ENCODE results near the gene AOAH.

Gene AOAH

DNA sequence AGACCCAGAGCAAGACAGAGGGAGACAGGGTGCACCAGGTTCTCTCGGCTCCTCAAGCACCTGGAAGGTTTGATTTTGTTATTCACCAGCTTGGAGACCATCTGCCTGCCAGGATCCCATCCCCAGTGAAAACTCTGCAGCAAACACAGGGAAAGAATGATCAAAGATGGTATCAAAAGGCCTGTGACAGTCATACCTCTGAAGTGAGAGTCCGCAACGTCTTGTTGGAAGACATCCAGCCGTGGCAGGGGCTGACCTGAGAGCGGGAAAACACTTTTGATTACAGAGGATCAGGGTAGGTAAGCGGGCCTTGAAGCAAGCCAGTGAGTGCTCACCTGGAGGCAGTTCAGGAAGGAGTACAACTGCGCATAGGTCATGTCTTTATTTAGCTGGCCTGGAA lies 192.3 kb downstream of the AOAH start:
- TF ChIP-seq, protein P1, sequence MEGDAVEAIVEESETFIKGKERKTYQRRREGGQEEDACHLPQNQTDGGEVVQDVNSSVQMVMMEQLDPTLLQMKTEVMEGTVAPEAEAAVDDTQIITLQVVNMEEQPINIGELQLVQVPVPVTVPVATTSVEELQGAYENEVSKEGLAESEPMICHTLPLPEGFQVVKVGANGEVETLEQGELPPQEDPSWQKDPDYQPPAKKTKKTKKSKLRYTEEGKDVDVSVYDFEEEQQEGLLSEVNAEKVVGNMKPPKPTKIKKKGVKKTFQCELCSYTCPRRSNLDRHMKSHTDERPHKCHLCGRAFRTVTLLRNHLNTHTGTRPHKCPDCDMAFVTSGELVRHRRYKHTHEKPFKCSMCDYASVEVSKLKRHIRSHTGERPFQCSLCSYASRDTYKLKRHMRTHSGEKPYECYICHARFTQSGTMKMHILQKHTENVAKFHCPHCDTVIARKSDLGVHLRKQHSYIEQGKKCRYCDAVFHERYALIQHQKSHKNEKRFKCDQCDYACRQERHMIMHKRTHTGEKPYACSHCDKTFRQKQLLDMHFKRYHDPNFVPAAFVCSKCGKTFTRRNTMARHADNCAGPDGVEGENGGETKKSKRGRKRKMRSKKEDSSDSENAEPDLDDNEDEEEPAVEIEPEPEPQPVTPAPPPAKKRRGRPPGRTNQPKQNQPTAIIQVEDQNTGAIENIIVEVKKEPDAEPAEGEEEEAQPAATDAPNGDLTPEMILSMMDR (conservative IDR thresholded peaks at IDR 0.05; ENCODE audit: control insufficient read depth, insufficient read depth, low read depth, low read length), result no peak
- no peak overlapping the region for H3K4me3 ChIP-seq (ENCODE audit: control insufficient read depth, low read depth, low read length)
- no peak for DNase-seq (ENCODE audit: low read depth)

DNA sequence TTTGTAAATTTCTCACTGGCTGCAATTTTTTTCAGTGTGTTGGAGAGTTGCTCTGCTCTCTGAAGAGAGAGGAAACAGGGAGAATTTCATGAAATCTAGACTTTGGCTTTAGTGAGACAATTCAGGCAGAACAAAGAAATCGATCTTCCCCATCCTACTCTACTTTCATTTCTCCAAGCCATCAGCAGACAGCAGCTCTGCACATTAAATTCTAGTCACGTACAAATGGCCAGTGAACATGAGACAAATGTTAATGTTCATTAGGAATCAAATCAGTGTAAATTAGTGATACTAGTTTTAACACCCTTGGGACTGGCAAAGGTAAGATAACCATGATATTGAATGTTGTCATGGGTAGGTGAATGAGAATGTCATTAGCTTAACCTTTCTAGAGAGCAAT lies 193.8 kb downstream of the AOAH start:
- H3K4me3 ChIP-seq (ENCODE audit: control insufficient read depth, low read depth, low read length), result no peak overlapping the region
- DNase-seq (ENCODE audit: low read depth), result no peak
- TF ChIP-seq, protein P1 (conservative IDR thresholded peaks at IDR 0.05; ENCODE audit: control insufficient read depth, insufficient read depth, low read depth, low read length), result no peak

DNA sequence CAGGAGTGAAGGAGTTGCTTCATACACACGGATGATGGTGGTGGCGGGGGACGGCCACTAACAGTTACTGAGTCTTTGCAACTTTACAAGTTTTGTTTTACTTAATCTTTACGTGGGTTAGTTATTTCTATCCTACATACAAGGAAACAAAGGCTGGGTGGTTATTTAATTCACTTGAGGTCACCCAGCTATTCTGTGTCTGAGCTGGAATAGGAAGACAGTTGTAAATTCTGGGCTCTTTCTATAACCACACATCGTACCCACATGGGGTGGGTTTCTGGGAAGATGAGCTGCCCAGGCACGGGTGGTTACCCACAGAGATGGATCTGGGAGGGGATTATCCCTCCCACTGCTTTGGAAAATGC lies 196.8 kb downstream of the AOAH start:
- TF ChIP-seq, protein P1 (conservative IDR thresholded peaks at IDR 0.05; ENCODE audit: control insufficient read depth, insufficient read depth, low read depth, low read length), result no peak
- no peak for DNase-seq (ENCODE audit: low read depth)
- H3K4me3 ChIP-seq (ENCODE audit: control insufficient read depth, low read depth, low read length), result no peak overlapping the region

DNA sequence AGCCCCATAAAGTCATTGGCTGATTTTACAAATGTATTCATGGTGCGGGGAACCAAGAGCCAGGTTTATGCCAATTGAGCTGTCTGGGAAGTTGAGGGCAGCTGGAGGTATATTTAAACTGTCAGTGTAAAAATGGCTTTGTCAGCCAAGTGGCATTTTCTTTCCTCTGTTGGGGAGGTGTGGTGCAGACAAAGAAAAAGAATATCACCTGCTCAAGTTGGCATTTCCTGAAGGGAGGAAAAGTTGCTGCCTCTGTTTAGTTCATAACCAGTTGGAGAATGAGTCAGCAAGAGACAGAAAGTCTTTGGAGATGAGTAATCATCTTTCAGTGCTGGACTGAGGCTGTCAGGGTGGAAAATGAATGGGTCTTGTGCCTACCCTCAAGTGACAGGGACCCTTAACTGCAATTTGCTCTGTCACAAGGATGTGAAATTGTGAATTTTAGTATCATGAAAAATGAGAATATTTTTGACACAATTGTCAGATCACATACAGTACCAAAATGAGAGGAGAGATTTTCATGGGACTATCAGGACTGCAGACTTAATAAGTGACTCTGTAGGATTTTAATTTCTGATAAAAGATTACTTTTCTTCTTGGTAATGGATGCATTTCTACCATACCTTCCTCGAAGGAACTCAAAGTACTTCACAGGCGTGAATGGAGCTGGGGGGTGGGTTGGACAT lies 197.3 kb downstream of the AOAH start:
- DNase-seq (ENCODE audit: low read depth), result peak; percentile 53
- H3K4me3 ChIP-seq (ENCODE audit: control insufficient read depth, low read depth, low read length), result no peak overlapping the region
- TF ChIP-seq, protein P1 (conservative IDR thresholded peaks at IDR 0.05; ENCODE audit: control insufficient read depth, insufficient read depth, low read depth, low read length), result no peak

DNA sequence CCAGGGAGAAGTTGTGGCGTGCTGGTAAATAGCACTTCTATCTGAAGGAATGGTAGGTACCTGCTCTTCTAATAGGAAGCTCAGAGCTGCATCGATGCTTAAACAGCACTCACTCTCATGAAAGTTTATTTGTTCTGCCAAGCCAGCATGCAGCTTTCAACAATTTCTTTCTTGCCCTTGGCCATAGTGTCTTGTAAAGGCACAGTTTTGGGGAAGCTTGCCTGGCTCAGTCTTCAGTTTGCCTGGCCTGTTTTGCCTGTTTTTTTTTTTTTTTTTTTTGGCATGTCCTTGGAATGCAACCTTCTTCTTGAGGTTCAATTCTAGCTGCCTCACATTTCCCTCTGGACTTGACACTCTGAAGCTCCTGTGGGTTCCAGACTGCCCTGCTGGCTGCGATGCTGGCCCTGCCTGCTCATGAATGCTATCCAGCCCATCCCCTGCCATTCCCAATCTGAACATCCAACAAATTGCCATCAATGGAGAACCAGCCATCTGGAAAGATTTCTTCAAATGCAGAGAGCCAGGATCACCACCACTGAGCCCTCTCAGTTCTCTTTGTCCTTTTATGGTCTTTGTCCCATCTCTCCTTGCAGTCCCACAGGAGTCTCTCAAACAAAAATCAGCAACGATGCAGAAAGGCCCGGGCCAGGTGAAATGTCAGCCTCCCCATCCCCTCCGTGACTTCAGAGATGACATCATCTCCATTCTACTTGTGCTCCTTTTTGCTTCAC lies 200.8 kb downstream of the AOAH start:
- no peak overlapping the region for H3K4me3 ChIP-seq (ENCODE audit: control insufficient read depth, low read depth, low read length)
- DNase-seq (ENCODE audit: low read depth), result no peak
- TF ChIP-seq, protein P1 (conservative IDR thresholded peaks at IDR 0.05; ENCODE audit: control insufficient read depth, insufficient read depth, low read depth, low read length), result no peak

DNA sequence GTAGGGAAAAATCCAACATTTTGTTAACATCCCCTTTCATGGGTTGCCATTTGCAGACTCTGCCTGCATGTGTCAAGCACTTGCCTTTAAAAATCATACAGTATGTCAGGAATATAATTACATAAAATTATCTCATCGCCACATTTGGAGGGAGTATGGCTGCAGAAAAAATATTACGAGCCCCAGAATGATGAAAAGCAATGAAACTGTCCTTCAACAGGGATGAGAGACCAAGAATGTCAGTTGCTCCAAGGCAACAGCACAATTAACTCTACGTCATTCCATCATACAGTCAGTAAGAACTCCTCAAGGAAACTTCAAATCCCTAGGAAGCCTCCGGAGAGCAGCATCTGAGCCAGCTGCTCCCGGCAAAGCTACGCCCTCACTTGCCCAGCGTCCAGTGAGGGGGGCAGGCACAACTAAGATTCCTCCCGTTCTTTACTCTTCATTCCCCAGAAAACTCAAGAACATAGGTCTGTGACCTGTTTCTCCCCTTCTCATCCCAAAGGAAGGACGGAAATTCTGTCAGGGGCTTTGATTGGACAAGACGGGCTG lies 201.8 kb downstream of the AOAH start:
- TF ChIP-seq, protein P1 (conservative IDR thresholded peaks at IDR 0.05; ENCODE audit: control insufficient read depth, insufficient read depth, low read depth, low read length), result no peak
- H3K4me3 ChIP-seq (ENCODE audit: control insufficient read depth, low read depth, low read length), result no peak overlapping the region
- DNase-seq (ENCODE audit: low read depth), result no peak

Measured in fibroblast of mammary gland (primary cell).